Mucosa of descending colon (tissue), 3 donors: ENCODE data around the gene PALD1. TPM values are rescaled to one million over a fixed set of nuclear protein-coding genes. Genes with fewer than 3 reads are reported as not detected.

Experiments
- ATAC-seq: fragments of 200-7000 bp; cut with Tn5 transposase; one replicate; pipeline ENCODE4 v1.9.1; 2020; ENCODE audit warnings: mild to moderate bottlenecking, moderate library complexity
- DNase-seq, 3 donors: peaks; one replicate each; pipeline ENCODE4 v3.0.0-alpha.2; 2020
- H3K36me3 ChIP-seq: fragments of 200-600 bp; one replicate; pipeline ENCODE4 v1.8.0; 2021; ENCODE audit warnings: low read depth, mild to moderate bottlenecking
- H3K4me1 ChIP-seq: fragments of 200-600 bp; one replicate; pipeline ENCODE4 v1.8.0; 2021; ENCODE audit warnings: low read depth, mild to moderate bottlenecking
- H3K4me3 ChIP-seq: fragments of 200-600 bp; one replicate; pipeline ENCODE4 v1.8.0; 2021; ENCODE audit warnings: mild to moderate bottlenecking
- H3K9me3 ChIP-seq: fragments of 200-600 bp; one replicate; pipeline ENCODE4 v1.8.0; 2021; ENCODE audit warnings: mild to moderate bottlenecking
- intact Hi-C, 2 donors: fragments of 100-400 bp; cut with DNase I in 1 of 2; cut with micrococcal nuclease in 1 of 2; formaldehyde crosslinking; loops; one replicate each; pipeline versions ENCODE4 v1.11.0 to v1.11.1; 2022; cut with DNase I, micrococcal nuclease
- total RNA-seq, 3 donors: library from RNA; stranded (reverse); fragmentation: NEBNext Ultra II Directional in 2 of 3; extraction: Animal tissue kit (Norgen Biotek cat#: 25700) in 2 of 3; gene quantifications; one replicate each; pipeline versions ENCODE4 v1.2.1 to v1.2.4, GENCODE V29; 2021 to 2023
- TF ChIP-seq, protein P1 (sequence below): fragments of 200-600 bp; IDR thresholded peaks from one replicate; pipeline ENCODE4 v1.8.0; 2022; ENCODE audit warnings: antibody characterized with exemption, mild to moderate bottlenecking
- donor health status: DM: no; HTN: no; CAD: no; lungs with moderate emphysema.
- donor health status: DM: no; HTN: no; CAD: no.
- donor health status: DM: no; HTN: yes; CAD: no.

Gene PALD1
- total RNA-seq, 3 donors from 2014 or later = 1.9 to 15.9 (median 3.2) TPM

DNA sequence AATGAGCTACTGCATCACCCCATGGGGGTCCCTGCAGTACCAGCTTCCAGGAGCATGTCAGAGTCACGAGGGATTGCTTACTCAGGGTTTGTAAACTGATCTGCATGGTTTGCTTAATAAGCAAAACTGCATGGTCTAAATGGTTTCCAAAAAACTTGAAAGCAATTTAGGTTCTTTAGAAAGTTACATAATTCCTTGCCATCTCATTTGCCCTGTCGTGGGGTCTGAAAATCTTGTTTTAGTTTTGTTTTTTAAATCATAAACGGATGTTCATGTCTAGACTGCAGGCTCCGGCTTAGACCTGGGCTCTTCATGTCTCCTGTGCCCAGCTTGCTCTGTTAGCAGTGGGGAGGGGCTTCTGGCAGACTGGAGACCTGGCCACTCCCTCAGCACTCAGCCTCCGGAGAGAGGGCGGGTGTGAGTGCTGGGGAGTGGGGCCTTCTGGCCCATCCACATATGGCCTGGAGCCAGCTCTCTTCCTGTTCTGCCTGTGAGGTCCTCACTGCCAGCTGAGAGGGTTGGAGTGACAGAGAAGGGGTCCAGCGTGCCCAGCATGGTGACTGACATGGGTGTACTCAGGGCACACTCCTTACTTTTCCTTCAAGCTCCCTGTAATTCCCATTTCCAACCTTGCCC lies 106.5 kb downstream of the PALD1 start:
- Histone ChIP-seq H3K36me3 (no peaks in the 10 kb centered on the region), H3K9me3 (no peaks in the 10 kb centered on the region), H3K4me1 (no peaks in the 10 kb centered on the region), H3K4me3 (no peak overlapping the region)
- ATAC-seq (no peak), DNase-seq (no peak)
- TF ChIP-seq, protein P1, sequence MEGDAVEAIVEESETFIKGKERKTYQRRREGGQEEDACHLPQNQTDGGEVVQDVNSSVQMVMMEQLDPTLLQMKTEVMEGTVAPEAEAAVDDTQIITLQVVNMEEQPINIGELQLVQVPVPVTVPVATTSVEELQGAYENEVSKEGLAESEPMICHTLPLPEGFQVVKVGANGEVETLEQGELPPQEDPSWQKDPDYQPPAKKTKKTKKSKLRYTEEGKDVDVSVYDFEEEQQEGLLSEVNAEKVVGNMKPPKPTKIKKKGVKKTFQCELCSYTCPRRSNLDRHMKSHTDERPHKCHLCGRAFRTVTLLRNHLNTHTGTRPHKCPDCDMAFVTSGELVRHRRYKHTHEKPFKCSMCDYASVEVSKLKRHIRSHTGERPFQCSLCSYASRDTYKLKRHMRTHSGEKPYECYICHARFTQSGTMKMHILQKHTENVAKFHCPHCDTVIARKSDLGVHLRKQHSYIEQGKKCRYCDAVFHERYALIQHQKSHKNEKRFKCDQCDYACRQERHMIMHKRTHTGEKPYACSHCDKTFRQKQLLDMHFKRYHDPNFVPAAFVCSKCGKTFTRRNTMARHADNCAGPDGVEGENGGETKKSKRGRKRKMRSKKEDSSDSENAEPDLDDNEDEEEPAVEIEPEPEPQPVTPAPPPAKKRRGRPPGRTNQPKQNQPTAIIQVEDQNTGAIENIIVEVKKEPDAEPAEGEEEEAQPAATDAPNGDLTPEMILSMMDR = no peak
- intact Hi-C loops = no loop called here

DNA sequence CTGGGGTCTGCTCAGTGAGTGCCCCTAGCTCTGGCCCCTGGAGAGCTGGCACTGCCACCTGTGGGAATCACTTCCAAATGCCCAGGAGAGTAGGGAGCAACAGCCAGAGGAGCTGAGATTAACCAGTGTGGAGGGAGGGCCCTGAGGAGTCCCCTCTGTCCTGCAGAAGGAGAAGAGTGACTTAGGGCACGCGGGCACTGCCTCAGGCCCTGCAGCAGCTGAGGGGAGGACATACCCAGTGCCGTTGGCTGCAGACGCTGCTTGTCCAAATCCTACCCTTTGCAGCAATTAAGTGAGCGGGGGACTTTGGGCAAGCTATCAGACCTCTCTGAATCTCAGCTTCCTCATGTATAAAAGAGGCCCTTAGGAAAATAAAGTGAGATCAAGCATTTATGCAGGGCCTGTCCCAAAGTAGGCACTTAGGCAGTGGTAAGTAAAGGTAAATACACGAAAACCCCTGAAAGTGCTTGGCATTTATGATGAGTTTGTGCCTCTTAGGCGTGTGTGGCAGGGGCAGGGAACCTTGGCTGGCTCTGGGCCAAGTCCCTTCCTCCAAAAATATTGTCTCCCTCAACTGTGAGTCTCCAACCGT lies 107.1 kb downstream of the PALD1 start:
- intact Hi-C loops = no loop called here
- no peak for ATAC-seq
- H3K4me3 ChIP-seq = no peak overlapping the region
- TF ChIP-seq, protein P1 = no peak
- DNase-seq = no peak
- H3K36me3 ChIP-seq = no peaks in the 10 kb centered on the region
- H3K9me3 ChIP-seq = no peaks in the 10 kb centered on the region
- no peaks in the 10 kb centered on the region for H3K4me1 ChIP-seq

DNA sequence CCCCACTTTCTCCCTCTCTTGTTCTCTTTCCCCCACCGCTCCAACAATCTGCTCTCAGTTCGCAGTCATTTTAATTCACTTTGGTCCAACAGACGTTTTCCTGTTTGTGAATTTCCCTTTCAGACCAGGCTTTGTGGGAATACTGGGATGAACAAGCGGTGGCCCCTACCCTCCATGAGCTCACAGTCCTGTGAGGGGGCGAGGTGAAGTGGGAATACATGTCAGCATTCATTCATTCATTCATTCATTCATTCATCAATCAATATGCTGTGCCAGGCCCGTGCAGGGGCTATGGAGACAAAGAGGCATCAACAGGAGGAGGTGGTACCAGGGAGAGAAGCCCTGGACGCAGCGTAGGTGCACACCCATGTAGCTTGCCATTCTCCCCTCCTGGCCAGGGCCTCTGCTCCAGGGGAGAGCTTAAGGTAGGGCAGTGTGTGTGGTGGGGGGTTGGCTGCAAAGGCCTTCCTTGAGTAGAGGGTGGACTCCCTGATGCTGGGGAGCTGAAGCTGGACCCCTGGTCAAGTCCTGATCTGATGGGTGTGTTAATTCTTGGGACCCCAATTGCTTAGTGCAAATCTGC lies 107.9 kb downstream of the PALD1 start:
- TF ChIP-seq, protein P1 = no peak
- Histone ChIP-seq H3K4me1 (no peaks in the 10 kb centered on the region), H3K4me3 (no peak overlapping the region), H3K9me3 (no peaks in the 10 kb centered on the region), H3K36me3 (no peaks in the 10 kb centered on the region)
- intact Hi-C loops = no loop called here
- DNase-seq (no peak), ATAC-seq (no peak)

DNA sequence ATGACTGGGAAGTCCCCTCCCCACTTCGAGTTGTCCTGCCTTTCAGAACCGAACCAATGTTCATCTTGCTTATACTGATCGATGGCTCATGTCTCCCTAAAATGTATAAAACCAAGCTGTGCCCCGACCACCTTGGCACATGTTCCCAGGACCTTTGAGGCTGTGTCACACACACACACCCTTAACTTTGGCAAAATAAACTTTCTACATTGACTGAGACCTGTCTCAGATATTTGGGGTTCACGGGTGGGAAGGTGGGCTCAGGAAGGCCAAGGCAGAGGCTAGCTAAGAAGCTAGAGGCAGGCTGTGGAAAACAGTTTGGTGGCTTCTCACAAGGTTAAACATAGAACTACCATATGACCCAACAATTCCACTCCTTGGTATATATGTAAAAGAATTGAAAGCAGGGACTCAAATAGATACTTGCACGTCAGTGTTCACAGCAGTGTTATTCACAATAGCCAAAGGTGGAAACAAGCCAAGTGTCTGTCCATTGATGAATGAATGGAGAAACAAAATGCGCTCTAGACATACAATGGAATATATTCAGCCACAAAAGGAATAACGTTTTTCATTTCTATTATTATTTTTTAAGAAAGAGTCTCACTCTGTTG lies 108.6 kb downstream of the PALD1 start:
- no peak overlapping the region for H3K4me3 ChIP-seq
- H3K4me1 ChIP-seq = no peaks in the 10 kb centered on the region
- no peak for DNase-seq
- TF ChIP-seq, protein P1 = no peak
- intact Hi-C loops = no loop called here
- no peaks in the 10 kb centered on the region for H3K9me3 ChIP-seq
- H3K36me3 ChIP-seq = no peaks in the 10 kb centered on the region
- no peak for ATAC-seq

DNA sequence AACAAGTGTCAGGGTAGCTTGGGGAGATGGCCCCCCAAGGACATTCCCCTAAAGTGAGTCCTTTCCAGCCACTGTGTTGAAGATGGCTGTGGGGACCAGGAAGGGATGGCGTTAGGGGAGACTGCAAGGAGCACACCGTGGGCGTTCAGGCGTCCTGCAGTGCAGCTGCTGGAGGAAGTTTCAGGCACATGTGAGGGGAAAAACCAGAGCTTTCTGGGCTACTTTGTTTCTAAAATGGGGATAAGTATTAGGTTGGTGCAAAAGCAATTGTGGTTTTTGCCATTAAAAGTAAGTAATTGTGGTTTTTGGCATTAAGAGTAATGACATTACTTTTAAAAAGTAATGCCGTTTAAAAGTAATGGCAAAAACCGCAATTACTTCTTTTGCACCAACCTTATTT lies 109.7 kb downstream of the PALD1 start:
- Histone ChIP-seq H3K4me3 (no peak overlapping the region), H3K9me3 (no peaks in the 10 kb centered on the region), H3K36me3 (no peaks in the 10 kb centered on the region), H3K4me1 (no peaks in the 10 kb centered on the region)
- no peak for DNase-seq
- no peak for ATAC-seq
- TF ChIP-seq, protein P1 = no peak
- intact Hi-C loops = no loop called here
